H1 (cell line): ENCODE results near the gene KRTAP2-4. TPM values are rescaled to one million over a fixed set of nuclear protein-coding genes. Genes with fewer than 3 reads are reported as not detected.

Experiments
- CTCF ChIA-PET: fragments of 300-600 bp; sonication (Branson Sonifier 250); formaldehyde crosslinking; loops from one replicate; lab custom pipeline; 2021; ENCODE audit not compliant: partially characterized antibody; lab: Charles Lee
- POLR2A ChIA-PET: fragments of 300-600 bp; sonication (Branson Sonifier 250); formaldehyde crosslinking; loops from one replicate; lab custom pipeline; 2021; ENCODE audit warnings: inconsistent platforms; ENCODE audit not compliant: partially characterized antibody; lab: Charles Lee
- DNase-seq, 2 experiments: peaks; one replicate each; pipeline versions ENCODE4 v3.0.0 to v3.0.0-alpha.2; 2010 to 2022; ENCODE audit warnings: low spot score in 2 of 2, low read depth in 1 of 2, mixed read lengths in 1 of 2
- FAIRE-seq: peaks from 2 replicates; lab custom pipeline; 2011; peaks lifted over from hg19 to GRCh38; lab: Jason Lieb, UNC
- H2AFZ ChIP-seq: 2 replicates; pipeline ENCODE4 v1.8.1; 2012; ENCODE audit warnings: low read length, inconsistent platforms
- H2AK5ac ChIP-seq: 2 replicates; pipeline ENCODE4 v1.6.1; 2013; ENCODE audit warnings: low read depth, low read length
- H2BK120ac ChIP-seq: replicated peaks from 2 replicates; pipeline ENCODE3; 2013; ENCODE audit warnings: low read depth, low read length, inconsistent platforms
- H2BK12ac ChIP-seq: 2 replicates; pipeline ENCODE4 v1.6.1; 2013; ENCODE audit warnings: low read depth, low read length
- H2BK15ac ChIP-seq: 2 replicates; pipeline ENCODE4 v1.6.1; 2013; ENCODE audit warnings: low read length
- H2BK20ac ChIP-seq: 2 replicates; pipeline ENCODE4 v1.6.1; 2013; ENCODE audit warnings: low read length
- H2BK5ac ChIP-seq: 2 replicates; pipeline ENCODE4 v1.6.1; 2013; ENCODE audit warnings: low read depth, low read length
- H3K14ac ChIP-seq: 2 replicates; pipeline ENCODE4 v1.6.1; 2013; ENCODE audit warnings: inconsistent platforms; ENCODE audit not compliant: insufficient read length
- H3K18ac ChIP-seq: 2 replicates; pipeline ENCODE4 v1.6.1; 2013; ENCODE audit warnings: low read length; ENCODE audit errors: extremely low read depth
- H3K23ac ChIP-seq: 2 replicates; pipeline ENCODE4 v1.6.1; 2013; ENCODE audit warnings: inconsistent platforms; ENCODE audit not compliant: insufficient read length
- H3K23me2 ChIP-seq: 2 replicates; pipeline ENCODE4 v1.6.1; 2013; ENCODE audit warnings: low read depth, low read length
- H3K27ac ChIP-seq: 2 replicates; pipeline ENCODE4 v1.6.1; 2011; ENCODE audit warnings: low read depth, low read length, inconsistent platforms
- H3K27me3 ChIP-seq, 4 experiments: replicated peaks in 1 of 4; 1 replicate in 1 of 4; 2 replicates in 3 of 4; pipeline versions ENCODE4 v1.6.1 to v1.8.1; 2011 to 2013; ENCODE audit warnings: low read length in 3 of 4, mild to moderate bottlenecking in 3 of 4, inconsistent platforms in 2 of 4, mixed read lengths in 2 of 4, moderate library complexity in 1 of 4; ENCODE audit not compliant: control insufficient read depth in 3 of 4, insufficient read depth in 3 of 4; ENCODE audit errors: extremely low read depth in 1 of 4
- H3K36me3 ChIP-seq, 4 experiments: 2 replicates each; pipeline versions ENCODE4 v1.6.1 to v1.8.1; 2011 to 2013; ENCODE audit warnings: mild to moderate bottlenecking in 4 of 4, low read length in 3 of 4, moderate library complexity in 2 of 4, control low read depth in 1 of 4, inconsistent platforms in 1 of 4; ENCODE audit not compliant: insufficient read depth in 4 of 4, control insufficient read depth in 2 of 4
- H3K4ac ChIP-seq: replicated peaks from 2 replicates; pipeline ENCODE3; 2013; ENCODE audit warnings: low read length, low read depth, mixed read lengths, inconsistent platforms; ENCODE audit not compliant: insufficient read length
- H3K4me1 ChIP-seq, 4 experiments: replicated peaks in 1 of 4; 1 replicate in 1 of 4; 2 replicates in 3 of 4; pipeline versions ENCODE4 v1.6.1 to v1.8.1; 2011 to 2013; ENCODE audit warnings: low read length in 3 of 4, inconsistent platforms in 2 of 4, mixed read lengths in 1 of 4; ENCODE audit not compliant: insufficient read depth in 4 of 4, control insufficient read depth in 3 of 4
- H3K4me2 ChIP-seq, 2 experiments: 2 replicates each; pipeline versions ENCODE4 v1.6.1 to v1.8.1; 2011 to 2013; ENCODE audit warnings: low read depth in 2 of 2, low read length in 2 of 2, control low read depth in 1 of 2, inconsistent platforms in 1 of 2, mild to moderate bottlenecking in 1 of 2; ENCODE audit not compliant: insufficient read depth in 1 of 2
- H3K4me3 ChIP-seq, 4 experiments: fragments of 200-600, 300-600 bp in 1 of 4; sonication (generic), shearing (Covaris generic), sonication (Bioruptor Twin) in 1 of 4; 2 replicates each; pipeline versions ENCODE4 v1.5.1 to v1.8.1; 2011 to 2016; ENCODE audit warnings: low read length in 4 of 4, low read depth in 3 of 4, control low read depth in 2 of 4, inconsistent platforms in 2 of 4, mild to moderate bottlenecking in 2 of 4, mixed read lengths in 1 of 4, moderate library complexity in 1 of 4; ENCODE audit not compliant: insufficient read depth in 2 of 4; ENCODE audit errors: extremely low read depth in 1 of 4
- H3K56ac ChIP-seq: replicated peaks from 2 replicates; pipeline ENCODE3; 2013; ENCODE audit warnings: low read depth, mild to moderate bottlenecking, mixed read lengths, low read length, inconsistent platforms; ENCODE audit not compliant: insufficient read length
- H3K79me1 ChIP-seq: 2 replicates; pipeline ENCODE4 v1.6.1; 2013; ENCODE audit warnings: low read depth, low read length, control low read depth
- H3K79me2 ChIP-seq, 2 experiments: 2 replicates each; pipeline versions ENCODE4 v1.6.1 to v1.8.1; 2012 to 2013; ENCODE audit warnings: low read length in 2 of 2, mild to moderate bottlenecking in 2 of 2, inconsistent platforms in 1 of 2; ENCODE audit not compliant: insufficient read depth in 2 of 2, control insufficient read depth in 1 of 2
- H3K9ac ChIP-seq, 4 experiments: replicated peaks in 1 of 4; 1 replicate in 1 of 4; 2 replicates in 3 of 4; pipeline versions ENCODE4 v1.6.1 to v1.8.1; 2011 to 2013; ENCODE audit warnings: low read depth in 3 of 4, low read length in 3 of 4, control low read depth in 2 of 4, mild to moderate bottlenecking in 2 of 4, moderate library complexity in 2 of 4, inconsistent platforms in 1 of 4; ENCODE audit errors: extremely low read depth in 1 of 4
- H3K9me3 ChIP-seq, 2 experiments: 2 replicates each; pipeline versions ENCODE4 v1.6.1 to v1.8.1; 2012 to 2013; ENCODE audit warnings: mild to moderate bottlenecking in 2 of 2, moderate library complexity in 2 of 2, control low read depth in 1 of 2, inconsistent platforms in 1 of 2, low read depth in 1 of 2, low read length in 1 of 2, mixed read lengths in 1 of 2; ENCODE audit not compliant: insufficient read depth in 2 of 2
- H4K20me1 ChIP-seq, 2 experiments: replicated peaks in 1 of 2; 2 replicates each; pipeline versions ENCODE3 to v1.8.1; 2011 to 2013; ENCODE audit warnings: inconsistent platforms in 2 of 2, low read length in 2 of 2, mild to moderate bottlenecking in 1 of 2; ENCODE audit not compliant: insufficient read depth in 2 of 2, control insufficient read depth in 1 of 2
- H4K5ac ChIP-seq: 2 replicates; pipeline ENCODE4 v1.6.1; 2013; ENCODE audit warnings: low read length, low read depth, mixed read lengths, inconsistent platforms; ENCODE audit not compliant: insufficient read length
- H4K8ac ChIP-seq: 2 replicates; pipeline ENCODE4 v1.8.0; 2013; ENCODE audit warnings: mild to moderate bottlenecking, moderate library complexity, low read length, inconsistent platforms; ENCODE audit not compliant: insufficient read depth; ENCODE audit errors: extremely low read depth
- H4K91ac ChIP-seq: replicated peaks from 2 replicates; pipeline ENCODE3; 2013; ENCODE audit warnings: low read length, mixed read lengths, inconsistent platforms; ENCODE audit not compliant: insufficient read length
- CTBP2 ChIP-seq: IDR thresholded peaks from 2 replicates; pipeline ENCODE4 v1.7.0; 2011; ENCODE audit warnings: borderline replicate concordance, mild to moderate bottlenecking, moderate library complexity, mixed read lengths, low read length; ENCODE audit not compliant: insufficient read depth, insufficient read length
- EGR1 ChIP-seq: IDR thresholded peaks from 2 replicates; pipeline ENCODE4 v1.6.1; 2011; ENCODE audit warnings: low read depth, low read length, borderline replicate concordance
- EZH2 ChIP-seq: fragments of 200-600 bp; sonication (generic); IDR thresholded peaks from 2 replicates; pipeline ENCODE4 v1.7.1; 2012; ENCODE audit warnings: low read depth, mild to moderate bottlenecking, moderate library complexity, low read length, inconsistent platforms; ENCODE audit not compliant: severe bottlenecking
- FOSL1 ChIP-seq: IDR thresholded peaks from 2 replicates; pipeline ENCODE4 v1.6.1; 2011; ENCODE audit warnings: mild to moderate bottlenecking, low read depth, low read length, moderate library complexity; ENCODE audit not compliant: insufficient read depth
- POLR2A ChIP-seq, 2 experiments: IDR thresholded peaks; 1 replicate in 1 of 2; 2 replicates in 1 of 2; pipeline ENCODE4 v1.6.1; 2011; ENCODE audit warnings: low read depth in 2 of 2, low read length in 2 of 2, mild to moderate bottlenecking in 2 of 2; ENCODE audit errors: control extremely low read depth in 1 of 2
- POLR2AphosphoS5 ChIP-seq: IDR thresholded peaks from 2 replicates; pipeline ENCODE4 v1.6.1; 2011; ENCODE audit warnings: low read depth, low read length
- SIN3A ChIP-seq, 2 experiments: IDR thresholded peaks in 1 of 2; conservative IDR thresholded peaks in 1 of 2; 2 replicates each; pipeline ENCODE4 v1.6.1; 2011 to 2012; ENCODE audit warnings: low read length in 2 of 2, improper control_type of control experiment in 1 of 2, low read depth in 1 of 2, mild to moderate bottlenecking in 1 of 2
- SIX5 ChIP-seq: IDR thresholded peaks from 2 replicates; pipeline ENCODE4 v1.6.1; 2011; ENCODE audit warnings: mild to moderate bottlenecking, low read depth, low read length
- TCF12 ChIP-seq: IDR thresholded peaks from 2 replicates; pipeline ENCODE4 v1.6.1; 2011; ENCODE audit warnings: low read depth, mild to moderate bottlenecking, low read length
- WGBS, 2 experiments: shearing (Covaris generic) in 1 of 2; methylation state at CpG; one replicate each; pipeline versions ENCODE4 v1.1.6 to v1.1.7; 2013 to 2015; ENCODE audit warnings: low lambda C conversion rate in 2 of 2, mixed read lengths in 2 of 2, inconsistent platforms in 1 of 2, low coverage in 1 of 2, missing lambda C conversion rate in 1 of 2; ENCODE audit not compliant: insufficient replicate concordance in 2 of 2, insufficient coverage in 1 of 2, insufficient read length in 1 of 2; ENCODE audit errors: extremely low coverage in 1 of 2, missing lambda C conversion rate in 1 of 2; 5-methylcytosine and 5-hydroxymethylcytosine counted together
- polyA plus RNA-seq, 7 experiments: library from polyadenylated mRNA; depleted of rRNA in 3 of 7; stranded (reverse) in 5 of 7; unstranded in 2 of 7; fragments of >200 nt in 5 of 7; fragments of 200-250 nt in 2 of 7; gene quantifications; 1 replicate in 5 of 7; 2 replicates in 1 of 7; 4 replicates in 1 of 7; pipeline versions ENCODE4 v1.2.1 to v1.2.3, GENCODE V29; 2011 to 2013; ENCODE audit warnings: missing spikeins in 2 of 7, mixed read lengths in 2 of 7
- total RNA-seq: library from RNA; stranded (reverse); fragmentation: NEBNext Ultra II Directional; extraction: Animal tissue kit (Norgen Biotek cat#: 25700); gene quantifications from 2 replicates; pipeline ENCODE4 v1.2.1, GENCODE V29; 2021

The KRTAP2-4 gene
- total and polyA plus RNA-seq, 2 of the 8 experiments (the other 6 are each of a cell fraction or from before 2014, with no cell fraction given), result not detected

- Histone ChIP-seq H3K4me1 (no peaks in the 10 kb centered on the region; a peak in 1 of 7 replicates), H3K23ac (no peak overlapping the region), H4K8ac (no peak overlapping the region), H3K4ac (no peak overlapping the region), H3K14ac (no peak overlapping the region), H3K79me2 (no peaks in the 10 kb centered on the region), H3K23me2 (no peaks in the 10 kb centered on the region), H2BK20ac (no peak overlapping the region), H2BK120ac (no peak overlapping the region), H3K9ac (no peak overlapping the region), H2BK15ac (no peak overlapping the region), H3K79me1 (no peaks in the 10 kb centered on the region), H2AK5ac (no peak overlapping the region), H3K4me2 (no peak overlapping the region), H3K36me3 (no peaks in the 10 kb centered on the region), H3K9me3 (no peaks in the 10 kb centered on the region), H4K91ac (no peak overlapping the region), H3K56ac (no peak overlapping the region), H3K18ac (no peak overlapping the region), H3K27ac (no peak overlapping the region), H4K5ac (no peak overlapping the region), H2BK12ac (no peak overlapping the region), H3K4me3 (no peak overlapping the region), H3K27me3 (no peaks in the 10 kb centered on the region), H2BK5ac (no peak overlapping the region), H4K20me1 (no peaks in the 10 kb centered on the region), H2AFZ (no peak overlapping the region)
- FAIRE-seq, result no peak
- TF ChIP-seq CTBP2 (no peak), FOSL1 (no peak), TCF12 (no peak), POLR2A (IDR thresholded peaks at IDR 0.05; ENCODE audit: control extremely low read depth in 1 of 2, low read depth in 2 of 2, low read length in 2 of 2) (no peak), POLR2AphosphoS5 (no peak), SIX5 (no peak), EGR1 (no peak), SIN3A (conservative IDR thresholded peaks at IDR 0.05 in 1 of 2, IDR thresholded peaks at IDR 0.05 in 1 of 2; ENCODE audit: low read depth in 1 of 2, low read length in 2 of 2) (no peak), EZH2 (no peak)
- DNase-seq, result no peak
- POLR2A ChIA-PET, result interaction anchor here (0.6 kb wide), 1 partner anchor 30 kb away, joined by 3 read pairs; no protein-coding TSS in a partner anchor
- CTCF ChIA-PET, result interaction anchor here (1.1 to 1.2 kb wide), 2 partner anchors 8 to 93 kb away, joined by 3 read pairs; no protein-coding TSS in a partner anchor
- 91 to 100% methylated on average over 2 to 3 of the region's 3 CpGs for WGBS, 2 experiments
These were observed 41.0 kb downstream of the KRTAP2-4 start for GRCh38 chr17:41024697-41025096.
